Cardiac muscle cell (in vitro differentiated cells and primary cell): ENCODE measurements around the gene SFI1. TPM values are rescaled to one million over a fixed set of nuclear protein-coding genes. Genes with fewer than 3 reads are reported as not detected.
"Not testable (repeated sequence)": the region's sequence is repeated elsewhere in the genome, so short reads cannot be mapped to it uniquely, and the experiment has no call there.

Experiments used
- DNase-seq, 2 donors: peaks; one replicate each; pipeline versions ENCODE4 v3.0.0 to v3.0.0-alpha.2; 2010 to 2017; ENCODE audit warnings: low read depth in 1 of 2, low spot score in 1 of 2
- H3K27ac ChIP-seq: fragments of 200-600 bp; sonication (generic); 2 replicates; pipeline ENCODE4 v1.5.1; 2016
- H3K27me3 ChIP-seq: fragments of 200-600 bp; sonication (generic); 2 replicates; pipeline ENCODE4 v1.6.0; 2016; ENCODE audit warnings: control low read depth
- H3K36me3 ChIP-seq: fragments of 200-600 bp; sonication (generic); 2 replicates; pipeline ENCODE4 v1.5.1; 2016; ENCODE audit warnings: control low read depth
- H3K4me1 ChIP-seq: fragments of 200-600 bp; sonication (generic); 2 replicates; pipeline ENCODE4 v1.8.1; 2017; ENCODE audit warnings: low read depth, mild to moderate bottlenecking, mixed run types
- H3K4me3 ChIP-seq: fragments of 200-600 bp; sonication (generic); 2 replicates; pipeline ENCODE4 v1.5.1; 2016; ENCODE audit warnings: mild to moderate bottlenecking
- H3K9me3 ChIP-seq: fragments of 200-600 bp; sonication (generic); 2 replicates; pipeline ENCODE4 v1.5.1; 2017; ENCODE audit warnings: low read depth, mild to moderate bottlenecking, control low read depth
- CTCF ChIP-seq: IDR thresholded peaks from 2 replicates; pipeline ENCODE4 v1.5.1; 2012; ENCODE audit warnings: low read depth, mild to moderate bottlenecking, low read length
- polyA plus RNA-seq: library from polyadenylated mRNA; unstranded; fragments of >200 nt; fragmentation: Nextera tagmentation; extraction: Ambion mirVana; gene quantifications from 2 replicates; pipeline ENCODE4 v1.2.1, GENCODE V29; 2016
- total RNA-seq: library from RNA; depleted of rRNA; stranded (reverse); fragments of >200 nt; gene quantifications from 2 replicates; pipeline ENCODE4 v1.2.3, GENCODE V29; 2016

The SFI1 gene
- total and polyA plus RNA-seq, 2 experiments from 2014 or later = 13.6 to 23.8 TPM

DNA sequence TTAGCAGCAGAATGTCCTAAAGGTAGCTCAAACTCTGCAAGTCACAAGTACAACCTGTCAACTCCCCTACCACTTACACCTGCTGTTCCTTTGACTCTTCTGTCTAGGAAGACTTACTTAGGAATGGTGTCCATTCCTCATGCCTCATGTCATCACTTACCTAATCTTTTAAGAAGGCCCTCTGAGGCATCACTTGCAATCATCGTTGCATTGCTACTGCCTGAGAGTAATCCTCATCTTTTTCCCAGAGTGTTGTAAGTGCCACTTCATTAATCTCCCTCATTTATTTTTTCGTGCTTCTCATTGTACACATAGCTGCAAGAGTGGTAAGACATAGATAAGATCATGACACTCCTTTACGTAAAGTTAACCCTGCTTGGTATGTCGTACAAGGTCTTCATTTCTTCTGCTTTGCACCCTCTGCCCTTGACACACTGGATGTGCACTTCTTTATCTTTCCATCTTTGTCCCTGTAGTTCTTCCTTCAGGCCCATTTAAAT lies 54.6 kb downstream of the SFI1 start:
- H3K27me3 ChIP-seq = no peaks in the 10 kb centered on the region
- H3K27ac ChIP-seq = no peak overlapping the region
- no peak overlapping the region for H3K4me3 ChIP-seq
- H3K9me3 ChIP-seq = no peaks in the 10 kb centered on the region
- peaks cover 8% of the 10 kb centered on the region for H3K4me1 ChIP-seq
- no peaks in the 10 kb centered on the region for H3K36me3 ChIP-seq
- DNase-seq = no peak
- no peak for TF ChIP-seq CTCF

GRCh38 chr22:31556627-31557203 lies 60.4 kb downstream of the SFI1 start:
- peak; percentile 74 for TF ChIP-seq CTCF

DNA sequence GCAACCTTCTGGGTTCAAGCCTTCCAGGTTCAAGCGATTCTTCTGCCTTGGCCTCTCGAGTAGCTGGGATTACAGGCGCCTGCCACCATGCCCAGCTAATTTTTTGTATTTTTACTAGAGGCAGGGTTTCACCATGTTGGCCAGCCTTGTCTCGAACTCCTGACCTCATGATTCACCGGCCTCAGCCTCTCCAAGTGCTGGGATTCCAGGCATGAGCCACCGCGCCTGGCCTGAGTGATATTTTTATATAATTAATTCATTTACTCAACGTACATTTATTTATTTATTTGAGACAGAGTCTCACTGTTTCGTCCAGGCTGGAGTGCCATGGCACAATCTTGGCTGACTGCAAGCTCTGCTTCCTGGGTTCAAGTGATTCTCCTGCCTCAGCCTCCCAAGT lies 62.2 kb downstream of the SFI1 start:
- not testable (repeated sequence) for H3K4me1 ChIP-seq, H3K9me3 ChIP-seq, H3K27me3 ChIP-seq, H3K27ac ChIP-seq, H3K4me3 ChIP-seq, H3K36me3 ChIP-seq, DNase-seq

More at GRCh38 chr22:31556627-31557203, 60.4 kb downstream of the SFI1 start:
- Histone ChIP-seq H3K27ac (no peak overlapping the region), H3K4me1 (no peaks in the 10 kb centered on the region), H3K27me3 (no peaks in the 10 kb centered on the region), H3K9me3 (no peaks in the 10 kb centered on the region), H3K4me3 (no peak overlapping the region), H3K36me3 (no peaks in the 10 kb centered on the region)
- DNase-seq = peak; percentile 44 to 64

DNA sequence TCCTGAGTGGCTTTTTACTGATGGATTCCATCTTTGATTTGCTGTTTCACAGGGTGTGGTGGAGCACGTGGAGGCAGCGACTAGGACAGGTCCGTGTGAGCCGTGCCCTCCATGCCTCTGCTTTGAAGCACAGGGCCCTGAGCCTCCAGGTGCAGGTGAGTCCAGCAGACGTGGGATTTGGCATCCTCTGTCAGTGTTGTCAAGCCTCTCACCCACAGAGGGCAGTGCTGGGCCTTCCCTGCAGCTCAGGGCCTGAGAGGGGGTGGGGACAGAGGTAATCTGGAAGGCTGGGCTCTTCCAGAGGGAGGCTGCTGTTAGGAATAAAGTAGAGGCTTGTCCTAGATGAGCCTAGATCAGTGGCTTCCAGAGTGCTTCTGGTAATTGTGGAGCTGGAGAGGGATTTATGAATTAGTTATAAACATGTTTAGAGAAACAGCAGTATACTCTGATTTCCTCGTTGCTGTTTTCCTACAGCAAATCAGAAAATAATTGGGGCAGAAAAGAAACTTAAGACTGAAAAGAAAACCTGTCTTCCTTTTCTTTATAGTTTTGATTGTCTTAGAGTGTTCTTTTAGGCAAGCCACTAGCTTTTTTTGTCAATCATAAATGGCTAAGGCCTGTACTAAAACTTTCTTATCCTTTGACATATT lies 65.0 kb downstream of the SFI1 start:
- Histone ChIP-seq H3K9me3 (no peaks in the 10 kb centered on the region), H3K27ac (no peak overlapping the region), H3K27me3 (no peaks in the 10 kb centered on the region), H3K36me3 (no peaks in the 10 kb centered on the region), H3K4me1 (no peaks in the 10 kb centered on the region), H3K4me3 (no peak overlapping the region)
- TF ChIP-seq CTCF = peak; percentile 97
- DNase-seq = peak; percentile 89

GRCh38 chr22:31561970-31562369 lies 65.6 kb downstream of the SFI1 start:
- no peak for DNase-seq
- TF ChIP-seq CTCF = no peak
- Histone ChIP-seq H3K36me3 (no peaks in the 10 kb centered on the region), H3K4me1 (no peaks in the 10 kb centered on the region), H3K27me3 (no peaks in the 10 kb centered on the region), H3K27ac (no peak overlapping the region), H3K9me3 (no peaks in the 10 kb centered on the region), H3K4me3 (no peak overlapping the region)

- no peaks in the 10 kb centered on the region for H3K9me3 ChIP-seq
- DNase-seq = no peak
- no peak overlapping the region for H3K4me3 ChIP-seq
- no peak overlapping the region for H3K27ac ChIP-seq
- no peaks in the 10 kb centered on the region for H3K36me3 ChIP-seq
- TF ChIP-seq CTCF = no peak
- H3K27me3 ChIP-seq = no peaks in the 10 kb centered on the region
- no peaks in the 10 kb centered on the region for H3K4me1 ChIP-seq
These were observed 70.1 kb downstream of the SFI1 start for GRCh38 chr22:31566484-31566883.
